ENCODE results near the gene GMDS.

DNA sequence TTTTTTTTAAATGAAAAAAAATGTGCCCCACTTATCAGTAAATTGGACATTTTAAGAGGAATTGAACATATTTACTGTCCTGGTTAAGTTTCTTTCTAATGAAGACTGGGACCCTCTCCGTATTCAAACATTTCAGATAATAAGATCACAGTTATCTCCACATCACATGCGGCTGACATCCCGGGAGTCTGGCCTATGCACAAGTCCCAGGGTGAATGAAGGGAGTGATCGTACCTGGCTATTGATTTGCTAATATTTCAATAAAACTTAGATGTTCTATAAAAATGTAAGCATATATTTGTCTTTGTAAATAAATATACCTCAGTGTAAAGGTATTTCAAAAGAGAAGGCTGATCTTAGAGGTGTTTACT is 577.6 kb downstream of the GMDS start:
- no peak for TF ChIP-seq POLR2A (IDR thresholded peaks at IDR 0.05)
- TF ChIP-seq, protein P1, sequence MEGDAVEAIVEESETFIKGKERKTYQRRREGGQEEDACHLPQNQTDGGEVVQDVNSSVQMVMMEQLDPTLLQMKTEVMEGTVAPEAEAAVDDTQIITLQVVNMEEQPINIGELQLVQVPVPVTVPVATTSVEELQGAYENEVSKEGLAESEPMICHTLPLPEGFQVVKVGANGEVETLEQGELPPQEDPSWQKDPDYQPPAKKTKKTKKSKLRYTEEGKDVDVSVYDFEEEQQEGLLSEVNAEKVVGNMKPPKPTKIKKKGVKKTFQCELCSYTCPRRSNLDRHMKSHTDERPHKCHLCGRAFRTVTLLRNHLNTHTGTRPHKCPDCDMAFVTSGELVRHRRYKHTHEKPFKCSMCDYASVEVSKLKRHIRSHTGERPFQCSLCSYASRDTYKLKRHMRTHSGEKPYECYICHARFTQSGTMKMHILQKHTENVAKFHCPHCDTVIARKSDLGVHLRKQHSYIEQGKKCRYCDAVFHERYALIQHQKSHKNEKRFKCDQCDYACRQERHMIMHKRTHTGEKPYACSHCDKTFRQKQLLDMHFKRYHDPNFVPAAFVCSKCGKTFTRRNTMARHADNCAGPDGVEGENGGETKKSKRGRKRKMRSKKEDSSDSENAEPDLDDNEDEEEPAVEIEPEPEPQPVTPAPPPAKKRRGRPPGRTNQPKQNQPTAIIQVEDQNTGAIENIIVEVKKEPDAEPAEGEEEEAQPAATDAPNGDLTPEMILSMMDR (IDR thresholded peaks at IDR 0.05): no peak

Measured in ovary (tissue), 3 donors.